GM23338 (cell line): ENCODE measurements around the gene GRM5. TPM values are rescaled to one million over a fixed set of nuclear protein-coding genes. Genes with fewer than 3 reads are reported as not detected.

Source experiments
- ATAC-seq: fragments of 200-7000 bp; cut with Tn5 transposase; 3 replicates; pipeline ENCODE4 v1.9.1; 2020
- DNase-seq: peaks from one replicate; pipeline ENCODE4 v3.0.0-alpha.2; 2015; ENCODE audit warnings: low spot score
- H2AFZ ChIP-seq: fragments of 200-600 bp; sonication (generic); 2 replicates; pipeline ENCODE4 v1.8.0; 2016; ENCODE audit warnings: antibody characterized with exemption, mild to moderate bottlenecking, moderate library complexity
- H3F3A ChIP-seq: fragments of 200-600 bp; sonication (generic); replicated peaks from 2 replicates; pipeline ENCODE4 v1.8.0; 2017; ENCODE audit warnings: antibody characterized with exemption, mixed run types, low read depth
- H3K27ac ChIP-seq: fragments of 200-600 bp; sonication (generic); 2 replicates; pipeline ENCODE4 v1.6.1; 2016; ENCODE audit warnings: low read depth
- H3K27me3 ChIP-seq: fragments of 200-600 bp; sonication (generic); 2 replicates; pipeline ENCODE4 v1.8.0; 2016; ENCODE audit warnings: mild to moderate bottlenecking, mixed run types, moderate library complexity; ENCODE audit not compliant: insufficient read depth
- H3K36me3 ChIP-seq: fragments of 200-600 bp; sonication (generic); 2 replicates; pipeline ENCODE4 v1.8.0; 2016; ENCODE audit warnings: mild to moderate bottlenecking; ENCODE audit not compliant: insufficient read depth
- H3K4me1 ChIP-seq: fragments of 200-600 bp; sonication (generic); 2 replicates; pipeline ENCODE4 v1.8.0; 2016; ENCODE audit warnings: mild to moderate bottlenecking, moderate library complexity; ENCODE audit not compliant: insufficient read depth
- H3K4me2 ChIP-seq: fragments of 200-600 bp; sonication (generic); 2 replicates; pipeline ENCODE4 v1.7.1; 2017; ENCODE audit warnings: mixed run types
- H3K4me3 ChIP-seq: fragments of 200-600 bp; sonication (generic); 2 replicates; pipeline ENCODE4 v1.6.1; 2016; ENCODE audit warnings: mixed run types
- H3K79me2 ChIP-seq: fragments of 200-600 bp; sonication (generic); replicated peaks from 2 replicates; pipeline ENCODE4 v1.8.0; 2017; ENCODE audit warnings: mild to moderate bottlenecking; ENCODE audit not compliant: insufficient read depth
- H3K9me2 ChIP-seq: fragments of 200-600 bp; sonication (generic); 2 replicates; pipeline ENCODE4 v1.8.0; 2017; ENCODE audit not compliant: insufficient read depth
- H4K20me1 ChIP-seq: fragments of 200-600 bp; sonication (generic); replicated peaks from 2 replicates; pipeline ENCODE4 v1.8.0; 2017; ENCODE audit warnings: mild to moderate bottlenecking; ENCODE audit not compliant: insufficient read depth
- H3K27ac Mint-ChIP-seq: 2 replicates; pipeline ENCODE4 v1.8.0; 2020; ENCODE audit warnings: inconsistent platforms, mild to moderate bottlenecking, moderate library complexity, mixed read lengths
- H3K27me3 Mint-ChIP-seq: 3 replicates; pipeline ENCODE4 v1.8.0; 2022; ENCODE audit warnings: low read depth, mild to moderate bottlenecking, moderate library complexity, mixed read lengths, inconsistent platforms; ENCODE audit not compliant: insufficient read depth, poor library complexity
- H3K36me3 Mint-ChIP-seq: 3 replicates; pipeline ENCODE4 v1.8.0; 2021; ENCODE audit warnings: low read depth, mild to moderate bottlenecking, inconsistent platforms, moderate library complexity, mixed read lengths
- H3K4me1 Mint-ChIP-seq: 3 replicates; pipeline ENCODE4 v1.8.0; 2020; ENCODE audit warnings: mild to moderate bottlenecking, inconsistent platforms, mixed read lengths
- H3K4me3 Mint-ChIP-seq: 3 replicates; pipeline ENCODE4 v1.8.0; 2021; ENCODE audit warnings: moderate library complexity, mild to moderate bottlenecking, inconsistent platforms, mixed read lengths
- H3K9me3 Mint-ChIP-seq: 3 replicates; pipeline ENCODE4 v1.8.0; 2020; ENCODE audit warnings: moderate library complexity, mild to moderate bottlenecking, inconsistent platforms, mixed read lengths
- CREB1 ChIP-seq: fragments of 250-450 bp; sonication (Bioruptor Pico); IDR thresholded peaks from 2 replicates; pipeline ENCODE4 v1.5.0; 2020; ENCODE audit warnings: low read depth, mild to moderate bottlenecking, moderate library complexity
- CTCF ChIP-seq, 2 experiments: fragments of 200-600 bp in 1 of 2; sonication (generic) in 1 of 2; conservative IDR thresholded peaks; 2 replicates each; pipeline versions ENCODE4 v1.5.1 to v1.6.1; 2016 to 2017; ENCODE audit warnings: antibody characterized with exemption in 2 of 2, low read depth in 2 of 2, mild to moderate bottlenecking in 2 of 2, moderate library complexity in 1 of 2
- ETS1 ChIP-seq: IDR thresholded peaks from 2 replicates; pipeline ENCODE4 v1.6.1; 2016; ENCODE audit warnings: antibody characterized with exemption
- EZH2 ChIP-seq: fragments of 200-600 bp; sonication (generic); IDR thresholded peaks from one replicate; pipeline ENCODE4 v1.8.0; 2017; ENCODE audit warnings: antibody characterized with exemption, mild to moderate bottlenecking, low read depth; ENCODE audit not compliant: unreplicated experiment
- EZH2phosphoT487 ChIP-seq: fragments of 200-600 bp; sonication (generic); IDR thresholded peaks from one replicate; pipeline ENCODE4 v1.8.1; 2018; ENCODE audit warnings: antibody characterized with exemption; ENCODE audit not compliant: unreplicated experiment
- JUNB ChIP-seq: IDR thresholded peaks from one replicate; pipeline ENCODE4 v1.6.1; 2016; ENCODE audit warnings: antibody characterized with exemption; ENCODE audit not compliant: unreplicated experiment
- NANOG ChIP-seq: IDR thresholded peaks from 2 replicates; pipeline ENCODE4 v1.6.1; 2016; ENCODE audit warnings: antibody characterized with exemption, borderline replicate concordance
- POLR2AphosphoS5 ChIP-seq: IDR thresholded peaks from 2 replicates; pipeline ENCODE4 v1.6.1; 2016; ENCODE audit warnings: antibody characterized with exemption, low read depth
- REST ChIP-seq: IDR thresholded peaks from one replicate; pipeline ENCODE4 v1.6.1; 2018; ENCODE audit warnings: antibody characterized with exemption; ENCODE audit not compliant: unreplicated experiment
- STAT1 ChIP-seq: IDR thresholded peaks from one replicate; pipeline ENCODE4 v1.6.1; 2016; ENCODE audit warnings: antibody characterized with exemption; ENCODE audit not compliant: unreplicated experiment
- ZNF114 ChIP-seq: fragments of 250-450 bp; sonication (Bioruptor Pico); IDR thresholded peaks from 2 replicates; pipeline ENCODE4 v1.5.0; 2020; ENCODE audit warnings: mild to moderate bottlenecking, moderate library complexity
- ZNF331 ChIP-seq: fragments of 250-450 bp; sonication (Bioruptor Pico); IDR thresholded peaks from 2 replicates; pipeline ENCODE4 v1.5.0; 2020; ENCODE audit warnings: low read depth, mild to moderate bottlenecking, moderate library complexity
- ZNF462 ChIP-seq: fragments of 250-450 bp; sonication (Bioruptor Pico); IDR thresholded peaks from 2 replicates; pipeline ENCODE4 v1.5.0; 2020; ENCODE audit warnings: mild to moderate bottlenecking, moderate library complexity
- polyA plus RNA-seq: library from polyadenylated mRNA; unstranded; fragments of >200 nt; fragmentation: Nextera tagmentation; extraction: Ambion mirVana; gene quantifications from 2 replicates; pipeline ENCODE4 v1.2.1, GENCODE V29; 2016
- total RNA-seq: library from RNA; depleted of rRNA; stranded (reverse); fragments of >200 nt; shearing (Covaris generic); gene quantifications from 2 replicates; pipeline ENCODE4 v1.2.3, GENCODE V29; 2014

The GRM5 gene
- total and polyA plus RNA-seq, 2 experiments from 2014 or later = 0.23 to 0.45 TPM

GRCh38 chr11:88779577-88779976, 286.2 kb downstream of the GRM5 start (continued):
- TF ChIP-seq CTCF (conservative IDR thresholded peaks at IDR 0.05; ENCODE audit: low read depth in 2 of 2) = no peak
- no peak for TF ChIP-seq REST
- TF ChIP-seq EZH2 = no peak
- no peak for TF ChIP-seq ETS1
- no peak for TF ChIP-seq ZNF331 (CRISPR knock-in tag)
- no peak for TF ChIP-seq POLR2AphosphoS5
- no peak for TF ChIP-seq ZNF114 (CRISPR knock-in tag)
- no peak for TF ChIP-seq STAT1
- no peak for TF ChIP-seq JUNB
- TF ChIP-seq EZH2phosphoT487 = no peak

- H3K27me3 Mint-ChIP-seq = peaks cover 3% of the 10 kb centered on the region
- TF ChIP-seq EZH2phosphoT487 = no peak
- no peak for TF ChIP-seq NANOG
- TF ChIP-seq CREB1 (CRISPR knock-in tag) = no peak
- no peak for TF ChIP-seq ZNF462 (CRISPR knock-in tag)
- TF ChIP-seq ZNF331 (CRISPR knock-in tag) = no peak
Measured at GRCh38 chr11:88770475-88771079, 295.2 kb downstream of the GRM5 start.

More at GRCh38 chr11:88770475-88771079, 295.2 kb downstream of the GRM5 start:
- Histone ChIP-seq H3K36me3 (no peaks in the 10 kb centered on the region), H3K27me3 (no peaks in the 10 kb centered on the region), H3F3A (no peaks in the 10 kb centered on the region), H3K79me2 (no peaks in the 10 kb centered on the region), H3K4me1 (no peaks in the 10 kb centered on the region), H3K4me3 (no peak overlapping the region), H3K27ac (no peak overlapping the region), H2AFZ (no peak overlapping the region), H3K9me2 (no peaks in the 10 kb centered on the region), H3K4me2 (no peak overlapping the region), H4K20me1 (no peaks in the 10 kb centered on the region)
- no peaks in the 10 kb centered on the region for H3K9me3 Mint-ChIP-seq
- no peaks in the 10 kb centered on the region for H3K4me1 Mint-ChIP-seq
- no peak for ATAC-seq
- H3K4me3 Mint-ChIP-seq = no peak overlapping the region
- no peak overlapping the region for H3K27ac Mint-ChIP-seq
- no peaks in the 10 kb centered on the region for H3K36me3 Mint-ChIP-seq
- DNase-seq = no peak
